ENCODE data around the gene MYL4.
"Not testable (repeated sequence)": the region's sequence is repeated elsewhere in the genome, so short reads cannot be mapped to it uniquely, and the experiment has no call there.

DNA sequence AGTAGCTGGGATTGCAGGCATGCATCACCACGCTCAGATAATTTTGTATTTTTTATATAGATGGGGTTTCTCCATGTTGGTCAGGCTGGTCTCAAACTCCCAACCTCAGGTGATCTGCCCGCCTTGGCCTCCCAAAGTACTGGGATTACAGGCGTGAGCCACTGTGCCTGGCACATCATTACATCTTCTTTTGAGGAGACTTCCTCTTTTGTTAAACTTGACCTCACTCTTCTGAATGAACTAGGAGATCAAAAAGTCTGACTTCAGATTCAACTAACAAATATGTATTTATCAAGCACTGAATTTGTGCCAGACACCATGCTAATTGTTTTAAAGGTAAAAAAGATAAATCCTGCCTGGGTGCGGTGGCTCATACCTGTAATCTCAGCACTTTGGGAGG, 7.7 kb downstream of the MYL4 start:
- not testable (repeated sequence) for TF ChIP-seq POLR2A, POLR2AphosphoS5 (IDR thresholded peaks at IDR 0.05)
- TF ChIP-seq, protein P1, sequence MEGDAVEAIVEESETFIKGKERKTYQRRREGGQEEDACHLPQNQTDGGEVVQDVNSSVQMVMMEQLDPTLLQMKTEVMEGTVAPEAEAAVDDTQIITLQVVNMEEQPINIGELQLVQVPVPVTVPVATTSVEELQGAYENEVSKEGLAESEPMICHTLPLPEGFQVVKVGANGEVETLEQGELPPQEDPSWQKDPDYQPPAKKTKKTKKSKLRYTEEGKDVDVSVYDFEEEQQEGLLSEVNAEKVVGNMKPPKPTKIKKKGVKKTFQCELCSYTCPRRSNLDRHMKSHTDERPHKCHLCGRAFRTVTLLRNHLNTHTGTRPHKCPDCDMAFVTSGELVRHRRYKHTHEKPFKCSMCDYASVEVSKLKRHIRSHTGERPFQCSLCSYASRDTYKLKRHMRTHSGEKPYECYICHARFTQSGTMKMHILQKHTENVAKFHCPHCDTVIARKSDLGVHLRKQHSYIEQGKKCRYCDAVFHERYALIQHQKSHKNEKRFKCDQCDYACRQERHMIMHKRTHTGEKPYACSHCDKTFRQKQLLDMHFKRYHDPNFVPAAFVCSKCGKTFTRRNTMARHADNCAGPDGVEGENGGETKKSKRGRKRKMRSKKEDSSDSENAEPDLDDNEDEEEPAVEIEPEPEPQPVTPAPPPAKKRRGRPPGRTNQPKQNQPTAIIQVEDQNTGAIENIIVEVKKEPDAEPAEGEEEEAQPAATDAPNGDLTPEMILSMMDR (IDR thresholded peaks at IDR 0.05): not testable (repeated sequence)

Data from stomach (tissue), 4 donors.